Stimulated activated CD4-positive, alpha-beta T cell treated with anti-CD3 and anti-CD28 coated beads, Interleukin-15, amount 100 ng/mL, for 1 hour (primary cell): ENCODE results near the gene GPATCH2L.

Experiments
- DNase-seq, 2 donors: peaks; one replicate each; pipeline ENCODE4 v3.0.0-alpha.2; 2020; ENCODE audit warnings: low read depth in 1 of 2, low spot score in 1 of 2

Gene GPATCH2L

DNA sequence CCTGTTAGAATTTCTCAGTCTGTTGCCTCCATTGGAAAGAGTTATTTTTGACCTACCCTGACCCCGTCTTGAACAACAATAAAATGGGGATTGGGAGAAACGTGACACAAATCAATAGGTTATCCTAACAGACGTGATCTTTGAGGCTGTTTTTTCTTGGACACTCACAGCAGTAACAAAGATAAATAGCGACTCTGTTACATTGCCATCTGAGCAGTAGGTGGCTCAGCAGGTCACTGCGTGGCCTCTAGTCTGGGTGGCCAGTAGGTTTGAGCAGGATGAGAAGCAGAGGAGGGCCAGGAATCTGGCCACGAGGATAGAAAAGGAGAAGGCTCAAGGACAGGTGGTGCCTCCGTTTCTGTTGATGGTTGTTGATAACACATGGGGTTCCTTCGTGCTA lies 101.4 kb downstream of the GPATCH2L start:
- DNase-seq = no peak

DNA sequence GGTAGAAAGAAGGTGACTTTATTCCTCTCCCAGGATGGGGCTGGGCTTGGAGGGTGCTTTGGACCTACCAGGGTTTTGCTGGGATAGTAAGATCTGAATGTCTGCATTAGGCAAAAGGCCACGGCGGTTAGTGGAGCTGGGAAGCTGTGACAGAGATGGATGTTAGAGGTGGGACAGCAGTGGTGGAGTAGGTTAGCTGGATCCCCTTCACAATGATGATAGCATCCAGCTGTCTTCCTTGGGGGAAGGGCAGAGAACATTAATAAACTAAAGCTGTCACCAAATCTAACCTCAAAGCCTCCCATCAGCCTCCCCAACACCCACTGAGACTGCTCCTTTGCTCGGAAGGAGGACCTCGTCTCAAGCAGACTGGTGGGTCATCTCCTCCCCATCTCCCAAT lies 104.8 kb downstream of the GPATCH2L start:
- DNase-seq = no peak

DNA sequence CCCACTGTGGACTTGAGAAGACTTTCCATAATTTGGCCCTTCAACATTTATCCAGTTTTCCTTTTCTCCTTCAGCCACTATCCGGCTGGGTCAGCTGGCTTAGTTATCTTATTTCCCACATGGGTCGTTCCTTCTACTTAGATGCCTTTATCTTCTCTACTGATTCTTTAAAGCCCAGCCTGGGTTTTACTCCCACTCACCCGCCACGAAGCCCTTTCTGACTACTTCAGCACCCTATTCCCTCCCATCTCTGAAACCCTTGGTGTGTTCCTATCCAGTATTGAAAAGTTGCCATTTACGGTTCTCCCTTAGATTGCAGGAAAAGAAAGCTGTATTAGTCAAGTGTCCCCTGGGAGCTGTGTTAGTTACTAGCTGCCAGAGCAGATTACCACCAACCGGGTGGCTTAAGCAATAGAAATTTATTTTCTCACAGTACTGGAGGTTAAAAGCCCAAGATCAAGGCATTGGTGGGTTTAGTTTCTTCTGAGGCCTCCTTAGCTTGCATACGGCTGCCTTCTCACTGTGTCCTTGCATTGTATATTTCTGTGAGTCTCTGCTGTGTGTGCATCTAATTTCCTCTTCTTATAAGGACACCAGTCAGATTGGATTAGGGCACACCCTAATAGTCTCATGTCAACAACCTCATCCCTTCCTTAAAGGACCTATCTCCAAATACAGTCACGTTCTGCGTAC lies 105.5 kb downstream of the GPATCH2L start:
- DNase-seq = no peak

DNA sequence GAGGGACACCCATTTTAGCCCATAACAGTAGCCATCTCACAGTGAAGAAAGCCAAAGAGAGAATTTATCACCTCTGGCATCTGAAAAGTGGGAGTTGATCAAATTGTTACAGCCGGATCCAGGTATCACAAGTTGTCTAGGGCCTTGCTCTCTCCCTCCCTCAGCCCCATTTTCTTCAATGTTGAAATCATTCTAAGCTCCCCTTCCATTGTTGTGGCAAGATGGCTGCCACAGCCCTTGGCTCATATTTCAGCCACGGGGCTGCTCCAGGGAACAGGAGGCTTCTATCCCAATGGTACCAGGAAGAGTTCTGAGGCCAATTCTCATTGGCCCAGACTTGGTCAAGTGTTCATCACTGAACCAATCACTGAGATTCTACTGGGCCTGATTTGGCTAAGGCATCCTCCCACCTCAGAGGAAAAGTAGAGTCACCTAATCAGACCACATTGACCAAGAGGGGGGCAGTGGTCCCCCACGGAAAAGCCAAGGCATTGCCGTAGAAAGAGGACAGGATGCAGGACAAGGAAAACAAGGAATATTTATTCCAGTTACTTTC lies 106.2 kb downstream of the GPATCH2L start:
- DNase-seq = no peak

DNA sequence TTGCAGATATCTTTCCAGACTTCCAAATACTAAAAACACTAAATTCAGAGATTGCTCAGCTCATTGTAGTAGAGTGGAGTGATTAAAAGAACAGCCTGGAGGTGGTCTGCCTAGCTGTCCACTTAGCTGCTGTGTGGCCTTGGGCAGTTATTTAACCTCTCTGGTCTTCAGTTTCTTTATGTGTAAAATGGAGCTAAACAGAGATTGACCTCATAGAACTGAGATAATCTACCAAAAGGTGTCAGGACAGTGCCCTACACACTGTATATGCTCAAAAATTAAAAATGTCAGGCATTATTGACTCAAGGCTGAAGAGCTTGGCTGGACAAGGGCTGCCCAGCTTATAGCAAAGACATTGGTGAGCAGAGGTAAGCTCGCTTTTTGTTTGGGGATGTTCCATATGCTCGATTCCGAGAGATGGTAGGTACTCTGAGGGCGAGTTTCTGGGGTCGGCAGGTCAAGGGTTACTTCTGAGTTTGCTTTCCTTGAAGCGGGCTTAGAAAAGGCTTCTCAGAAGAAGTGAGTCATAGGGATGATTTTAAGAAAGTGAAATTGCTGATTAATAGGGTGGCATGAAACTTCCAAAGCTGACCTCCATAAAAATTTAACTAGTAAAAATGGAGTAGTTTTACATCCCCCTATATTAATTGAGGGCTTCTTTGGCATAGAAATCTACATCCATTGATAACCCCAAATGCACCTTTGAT lies 107.5 kb downstream of the GPATCH2L start:
- DNase-seq = no peak

DNA sequence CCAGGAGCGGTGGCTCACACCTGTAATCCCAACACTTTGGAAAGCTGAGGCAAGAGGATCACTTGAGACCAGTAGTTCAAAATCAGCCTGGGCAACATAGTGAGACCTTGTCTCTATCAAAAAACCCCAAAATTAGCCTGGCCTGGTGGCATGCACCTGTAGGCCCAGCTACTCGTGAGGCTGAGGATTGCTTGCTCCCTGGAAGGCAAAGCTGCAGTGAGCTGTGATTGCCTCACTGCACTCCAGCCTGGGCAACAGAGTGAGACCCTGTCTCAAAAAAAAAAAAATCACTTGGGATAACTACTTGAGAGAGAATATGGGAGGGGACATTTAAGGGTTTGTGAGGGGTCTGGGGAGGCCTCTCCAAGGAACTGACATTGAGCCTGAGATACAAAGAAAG lies 109.0 kb downstream of the GPATCH2L start:
- DNase-seq = no peak

DNA sequence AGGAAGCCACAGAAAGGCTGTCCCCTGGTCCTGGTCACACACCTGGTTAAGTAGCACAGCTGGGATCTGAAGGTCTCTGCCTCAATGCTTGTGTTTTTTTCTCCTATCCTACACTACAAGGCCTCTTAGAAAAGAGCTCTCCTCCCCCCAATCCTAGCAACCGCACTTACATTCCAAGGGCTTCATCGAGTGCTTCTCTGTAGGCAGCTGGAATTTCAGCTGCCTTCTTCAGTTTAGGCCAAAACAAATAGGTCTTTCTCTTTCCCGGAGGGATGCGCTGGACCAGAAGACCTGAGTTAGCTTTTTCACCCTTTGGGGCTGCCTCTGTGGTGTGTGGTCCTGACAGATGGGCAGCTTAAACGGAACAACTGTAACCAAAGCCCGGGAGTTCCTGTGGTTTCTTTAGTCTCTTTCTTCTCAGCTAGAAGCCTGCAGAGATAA lies 109.7 kb downstream of the GPATCH2L start:
- DNase-seq = no peak

DNA sequence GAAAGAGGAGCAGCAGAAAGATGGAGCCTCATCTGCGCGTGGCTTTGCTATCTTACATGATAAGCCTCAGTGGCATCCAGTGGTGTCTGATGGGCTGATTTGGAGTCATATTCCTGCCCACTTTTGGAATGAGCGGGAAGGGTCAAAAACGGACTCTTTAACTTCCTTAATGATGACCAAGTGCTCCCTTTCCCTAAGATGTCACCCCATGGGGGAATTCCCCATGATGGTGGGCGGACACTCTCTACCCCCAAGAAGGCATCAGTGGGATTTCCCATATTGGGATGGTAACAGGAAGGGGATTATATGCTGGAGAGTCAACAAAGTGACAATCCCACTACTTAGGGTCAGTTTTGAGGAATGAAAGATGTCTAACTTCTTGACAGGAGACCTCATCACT lies 110.9 kb downstream of the GPATCH2L start:
- no peak for DNase-seq
